ENCODE measurements around the gene RETSAT. TPM values are rescaled to one million over a fixed set of nuclear protein-coding genes. Genes with fewer than 3 reads are reported as not detected.

Gene RETSAT
- total and polyA plus RNA-seq, 2 donors (not counting 1 experiment from before 2014, with no cell fraction given), result 13.0 to 28.1 TPM

DNA sequence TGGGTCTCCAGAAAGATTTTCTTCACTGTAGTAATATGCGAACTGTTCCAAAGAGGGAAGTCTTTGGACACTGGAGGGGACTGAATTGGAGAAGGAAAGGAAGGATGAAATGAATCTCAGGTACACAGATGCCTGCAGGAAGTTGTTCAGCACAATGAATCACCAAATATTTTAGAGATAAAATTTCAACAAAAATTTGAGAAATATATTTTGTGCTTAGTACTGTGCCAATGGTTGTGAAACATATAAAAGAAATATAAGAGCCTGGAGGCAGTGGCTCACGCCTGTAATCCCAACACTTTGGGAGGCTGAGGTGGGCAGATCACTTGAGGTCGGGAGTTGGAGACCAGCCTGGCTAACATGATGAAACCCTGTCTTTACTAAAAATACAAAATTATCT lies 3.4 kb upstream of the RETSAT start:
- Histone ChIP-seq H3K36me3 (replicated peaks in 1 of 2; ENCODE audit: control extremely low read depth in 1 of 2, control insufficient read depth in 1 of 2, extremely low read depth in 1 of 2, insufficient read depth in 2 of 2, low read length in 1 of 2) (peaks cover 2 to 18% of the 10 kb centered on the region in 2 experiments), H3K9ac (ENCODE audit: low read length) (no peak overlapping the region), H3K4me3 (ENCODE audit: control extremely low read depth in 1 of 5, extremely low read depth in 1 of 5, insufficient read depth in 1 of 5, low read depth in 2 of 5, low read length in 4 of 5) (no peak overlapping the region), H3K4me1 (ENCODE audit: control insufficient read depth in 2 of 2, insufficient read depth in 2 of 2, low read length in 2 of 2) (peaks cover 19 to 26% of the 10 kb centered on the region in 2 donors), H3K79me2 (ENCODE audit: control insufficient read depth, insufficient read depth, low read length) (peaks cover 48% of the 10 kb centered on the region), H3K27ac (ENCODE audit: low read length in 2 of 2) (no peak overlapping the region), H3K4me2 (replicated peaks; ENCODE audit: low read depth, low read length, poor library complexity, severe bottlenecking) (no peak overlapping the region), H3K27me3 (replicated peaks in 1 of 4; ENCODE audit: control extremely low read depth in 1 of 4, control insufficient read depth in 3 of 4, insufficient read depth in 4 of 4, low read length in 3 of 4) (no peaks in the 10 kb centered on the region), H4K20me1 (ENCODE audit: control insufficient read depth, insufficient read depth, low read length, poor library complexity, severe bottlenecking) (no peaks in the 10 kb centered on the region), H3K9me3 (ENCODE audit: control extremely low read depth in 1 of 3, control insufficient read depth in 2 of 3, insufficient read depth in 1 of 3, low read length in 2 of 3) (no peaks in the 10 kb centered on the region), H2AFZ (ENCODE audit: insufficient read depth, low read depth, low read length, poor library complexity, severe bottlenecking) (no peak overlapping the region)
- DNase-seq, result no peak
- Mint-ChIP-seq H3K9me3 (ENCODE audit: insufficient read depth) (no peaks in the 10 kb centered on the region), H3K4me3 (no peak overlapping the region), H3K4me1 (peaks cover 38% of the 10 kb centered on the region), H3K27ac (no peak overlapping the region), H3K27me3 (no peaks in the 10 kb centered on the region)
- CTCF ChIA-PET, result interaction anchor here (1.0 kb wide), 1 partner anchor 279 kb away, joined by 3 read pairs; no protein-coding TSS in a partner anchor
- POLR2A ChIA-PET, result interaction anchor here (0.7 to 1.2 kb wide), 2 partner anchors 25 to 30 kb away, joined by 4 to 6 read pairs; partner anchors contain the start of gene TGOLN2
- intact Hi-C loops (cut with micrococcal nuclease), result no loop called here
- no peak for TF ChIP-seq EZH2 (IDR thresholded peaks at IDR 0.05; ENCODE audit: borderline replicate concordance, insufficient read depth, low read depth, low read length, poor library complexity, severe bottlenecking)
- TF ChIP-seq, protein P1, sequence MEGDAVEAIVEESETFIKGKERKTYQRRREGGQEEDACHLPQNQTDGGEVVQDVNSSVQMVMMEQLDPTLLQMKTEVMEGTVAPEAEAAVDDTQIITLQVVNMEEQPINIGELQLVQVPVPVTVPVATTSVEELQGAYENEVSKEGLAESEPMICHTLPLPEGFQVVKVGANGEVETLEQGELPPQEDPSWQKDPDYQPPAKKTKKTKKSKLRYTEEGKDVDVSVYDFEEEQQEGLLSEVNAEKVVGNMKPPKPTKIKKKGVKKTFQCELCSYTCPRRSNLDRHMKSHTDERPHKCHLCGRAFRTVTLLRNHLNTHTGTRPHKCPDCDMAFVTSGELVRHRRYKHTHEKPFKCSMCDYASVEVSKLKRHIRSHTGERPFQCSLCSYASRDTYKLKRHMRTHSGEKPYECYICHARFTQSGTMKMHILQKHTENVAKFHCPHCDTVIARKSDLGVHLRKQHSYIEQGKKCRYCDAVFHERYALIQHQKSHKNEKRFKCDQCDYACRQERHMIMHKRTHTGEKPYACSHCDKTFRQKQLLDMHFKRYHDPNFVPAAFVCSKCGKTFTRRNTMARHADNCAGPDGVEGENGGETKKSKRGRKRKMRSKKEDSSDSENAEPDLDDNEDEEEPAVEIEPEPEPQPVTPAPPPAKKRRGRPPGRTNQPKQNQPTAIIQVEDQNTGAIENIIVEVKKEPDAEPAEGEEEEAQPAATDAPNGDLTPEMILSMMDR (IDR thresholded peaks at IDR 0.05), result no peak
- 100% methylated on average over 1 of the region's 3 CpGs for WGBS (ENCODE audit: insufficient coverage)
- ATAC-seq (ENCODE audit: low read depth), result no peak

DNA sequence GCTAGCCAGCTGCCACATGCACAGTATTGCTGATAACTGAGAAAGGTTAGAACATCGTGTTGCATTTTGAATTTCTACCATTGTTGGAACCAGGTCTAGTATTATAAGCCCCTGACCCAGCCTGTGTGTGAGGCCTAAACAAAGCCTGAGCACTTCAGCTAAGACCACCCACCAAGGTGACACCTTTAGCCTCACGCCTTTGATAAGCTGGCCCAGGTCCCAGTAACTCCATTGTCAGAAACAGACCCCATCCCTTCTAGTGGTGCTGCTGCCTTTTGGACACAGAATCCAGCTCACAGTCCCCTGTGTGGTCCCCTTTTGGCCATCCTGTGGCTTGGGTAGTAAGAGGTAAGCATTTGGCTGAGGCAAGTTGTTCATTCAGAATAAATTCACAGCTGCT lies 1.9 kb upstream of the RETSAT start:
- no peak overlapping the region for H3K27ac Mint-ChIP-seq
- H3K4me1 ChIP-seq (ENCODE audit: control insufficient read depth in 2 of 2, insufficient read depth in 2 of 2, low read length in 2 of 2), result peaks cover 19 to 26% of the 10 kb centered on the region in 2 donors
- H3K9ac ChIP-seq (ENCODE audit: low read length), result no peak overlapping the region
- H3K27me3 ChIP-seq (replicated peaks in 1 of 4; ENCODE audit: control extremely low read depth in 1 of 4, control insufficient read depth in 3 of 4, insufficient read depth in 4 of 4, low read length in 3 of 4), result no peaks in the 10 kb centered on the region
- H3K4me2 ChIP-seq (replicated peaks; ENCODE audit: low read depth, low read length, poor library complexity, severe bottlenecking), result no peak overlapping the region
- peaks cover 57% of the 10 kb centered on the region for H3K79me2 ChIP-seq (ENCODE audit: control insufficient read depth, insufficient read depth, low read length)
- WGBS (ENCODE audit: insufficient coverage), result 100% methylated on average over 2 of the region's 2 CpGs
- no peaks in the 10 kb centered on the region for H4K20me1 ChIP-seq (ENCODE audit: control insufficient read depth, insufficient read depth, low read length, poor library complexity, severe bottlenecking)
- ATAC-seq (ENCODE audit: low read depth), result no peak
- no peaks in the 10 kb centered on the region for H3K9me3 ChIP-seq (ENCODE audit: control extremely low read depth in 1 of 3, control insufficient read depth in 2 of 3, insufficient read depth in 1 of 3, low read length in 2 of 3)
- no peaks in the 10 kb centered on the region for H3K9me3 Mint-ChIP-seq (ENCODE audit: insufficient read depth)
- no peak overlapping the region for H3K4me3 ChIP-seq (ENCODE audit: control extremely low read depth in 1 of 5, extremely low read depth in 1 of 5, insufficient read depth in 1 of 5, low read depth in 2 of 5, low read length in 4 of 5)
- no peak overlapping the region for H3K27ac ChIP-seq (ENCODE audit: low read length in 2 of 2)
- H3K4me1 Mint-ChIP-seq, result peaks cover 40% of the 10 kb centered on the region
- no peak for DNase-seq
- no peak overlapping the region for H3K4me3 Mint-ChIP-seq
- ChIA-PET POLR2A (no interaction called here), CTCF (interaction anchor here (1.0 kb wide), 2 partner anchors 14 to 63 kb away, joined by 3 read pairs; no protein-coding TSS in a partner anchor)
- no peak overlapping the region for H2AFZ ChIP-seq (ENCODE audit: insufficient read depth, low read depth, low read length, poor library complexity, severe bottlenecking)
- intact Hi-C loops (cut with micrococcal nuclease), result no loop called here
- no peaks in the 10 kb centered on the region for H3K27me3 Mint-ChIP-seq
- TF ChIP-seq, protein P1 (IDR thresholded peaks at IDR 0.05), result no peak
- TF ChIP-seq EZH2 (IDR thresholded peaks at IDR 0.05; ENCODE audit: borderline replicate concordance, insufficient read depth, low read depth, low read length, poor library complexity, severe bottlenecking), result no peak
- peaks cover 0 to 10% of the 10 kb centered on the region in 2 experiments for H3K36me3 ChIP-seq (replicated peaks in 1 of 2; ENCODE audit: control extremely low read depth in 1 of 2, control insufficient read depth in 1 of 2, extremely low read depth in 1 of 2, insufficient read depth in 2 of 2, low read length in 1 of 2)
